ENCODE results near the gene SMIM26.
"Not testable (repeated sequence)": the region's sequence is repeated elsewhere in the genome, so short reads cannot be mapped to it uniquely, and the experiment has no call there.

Gene SMIM26

GRCh38 chr20:18566892-18567738 lies at the start of gene SMIM26:
Gene SMIM26, plus strand, starts transcription at chr20:18567432. Its CDS starts 47 bp downstream, at chr20:18567479.
- peak; percentile 90 to 96 for DNase-seq

GRCh38 chr20:18522066-18522465 lies 45.2 kb upstream of the SMIM26 start:
- DNase-seq: not testable (repeated sequence)

GRCh38 chr20:18523066-18523465 lies 44.2 kb upstream of the SMIM26 start:
- DNase-seq: no peak

GRCh38 chr20:18524646-18525045 lies 42.6 kb upstream of the SMIM26 start:
- DNase-seq: no peak

GRCh38 chr20:18526761-18527160 lies 40.5 kb upstream of the SMIM26 start:
- DNase-seq: not testable (repeated sequence)

- no peak for DNase-seq
Measured at GRCh38 chr20:18527339-18527738, 39.9 kb upstream of the SMIM26 start.

- DNase-seq: no peak
Measured at GRCh38 chr20:18527836-18528235, 39.4 kb upstream of the SMIM26 start.

GRCh38 chr20:18529041-18529440 lies 38.2 kb upstream of the SMIM26 start:
- no peak for DNase-seq

- DNase-seq: no peak
Measured at GRCh38 chr20:18532626-18533025, 34.6 kb upstream of the SMIM26 start.

GRCh38 chr20:18533491-18533890 lies 33.7 kb upstream of the SMIM26 start:
- DNase-seq: no peak

- DNase-seq: no peak
Measured at GRCh38 chr20:18533978-18534644, 33.1 kb upstream of the SMIM26 start.

GRCh38 chr20:18537651-18538050 lies 29.6 kb upstream of the SMIM26 start:
- DNase-seq: no peak

GRCh38 chr20:18541741-18542140 lies 25.5 kb upstream of the SMIM26 start:
- DNase-seq: no peak

- DNase-seq: no peak
Measured at GRCh38 chr20:18543216-18543615, 24.0 kb upstream of the SMIM26 start.

- DNase-seq: peak; percentile 92 to 97
Measured at GRCh38 chr20:18543932-18544331, 23.3 kb upstream of the SMIM26 start.

GRCh38 chr20:18545566-18545965 lies 21.7 kb upstream of the SMIM26 start:
- no peak for DNase-seq

GRCh38 chr20:18548465-18548864 lies 18.8 kb upstream of the SMIM26 start:
- DNase-seq: no peak

GRCh38 chr20:18553746-18554145 lies 13.5 kb upstream of the SMIM26 start:
- no peak for DNase-seq

- DNase-seq: no peak
Measured at GRCh38 chr20:18567739-18568091, 483 bp downstream of the SMIM26 start.

- DNase-seq: no peak
Measured at GRCh38 chr20:18571009-18571408, 3.8 kb downstream of the SMIM26 start.

- DNase-seq: no peak
Measured at GRCh38 chr20:18571578-18571977, 4.3 kb downstream of the SMIM26 start.

GRCh38 chr20:18577942-18578341 lies 10.7 kb downstream of the SMIM26 start:
- no peak for DNase-seq

- no peak for DNase-seq
Measured at GRCh38 chr20:18578581-18578980, 11.3 kb downstream of the SMIM26 start.

- no peak for DNase-seq
Measured at GRCh38 chr20:18580012-18580411, 12.8 kb downstream of the SMIM26 start.
